KMS-11 (cell line): ENCODE measurements around the gene LRRC38.
"Not testable (repeated sequence)": the region's sequence is repeated elsewhere in the genome, so short reads cannot be mapped to it uniquely, and the experiment has no call there.

Experiments
- H2AFZ ChIP-seq: fragments of 200-600 bp; sonication (generic); 2 replicates; pipeline ENCODE4 v1.6.1; 2016; ENCODE audit warnings: antibody characterized with exemption, mixed run types, low read depth
- H3K27ac ChIP-seq: fragments of 200-600 bp; sonication (generic); 2 replicates; pipeline ENCODE4 v1.6.1; 2016; ENCODE audit warnings: mild to moderate bottlenecking, mixed run types
- H3K27me3 ChIP-seq: fragments of 200-600 bp; sonication (generic); 2 replicates; pipeline ENCODE4 v1.6.1; 2017; ENCODE audit warnings: mild to moderate bottlenecking, low read depth, mixed run types, moderate library complexity; ENCODE audit not compliant: insufficient read depth
- H3K36me3 ChIP-seq: fragments of 200-600 bp; sonication (generic); 2 replicates; pipeline ENCODE4 v1.6.1; 2017; ENCODE audit warnings: mild to moderate bottlenecking, mixed run types; ENCODE audit not compliant: insufficient read depth
- H3K4me1 ChIP-seq: fragments of 200-600 bp; sonication (generic); 2 replicates; pipeline ENCODE4 v1.6.1; 2016; ENCODE audit warnings: mild to moderate bottlenecking, low read depth, mixed run types; ENCODE audit not compliant: poor library complexity, severe bottlenecking
- H3K4me2 ChIP-seq: fragments of 200-600 bp; sonication (generic); 2 replicates; pipeline ENCODE4 v1.7.0; 2016; ENCODE audit warnings: mild to moderate bottlenecking, mixed run types
- H3K4me3 ChIP-seq: fragments of 200-600 bp; sonication (generic); IDR thresholded peaks from 2 replicates; pipeline ENCODE4 v1.6.1; 2017; ENCODE audit warnings: low read depth, low read length, mixed read lengths; ENCODE audit not compliant: insufficient read depth
- H3K79me2 ChIP-seq: fragments of 200-600 bp; sonication (generic); 2 replicates; pipeline ENCODE4 v1.6.1; 2016; ENCODE audit warnings: low read depth, mixed run types; ENCODE audit not compliant: insufficient read depth
- H3K9ac ChIP-seq: fragments of 200-600 bp; sonication (generic); 2 replicates; pipeline ENCODE4 v1.6.1; 2016; ENCODE audit warnings: mild to moderate bottlenecking, mixed run types
- H4K20me1 ChIP-seq: fragments of 200-600 bp; sonication (generic); 2 replicates; pipeline ENCODE4 v1.6.1; 2016; ENCODE audit warnings: mild to moderate bottlenecking, mixed run types; ENCODE audit not compliant: insufficient read depth
- CTCF ChIP-seq: fragments of 200-600 bp; sonication (generic); conservative IDR thresholded peaks from 2 replicates; pipeline ENCODE4 v1.6.1; 2017; ENCODE audit warnings: low read depth, mild to moderate bottlenecking, antibody characterized with exemption, low read length, moderate library complexity, mixed read lengths

Gene LRRC38

DNA sequence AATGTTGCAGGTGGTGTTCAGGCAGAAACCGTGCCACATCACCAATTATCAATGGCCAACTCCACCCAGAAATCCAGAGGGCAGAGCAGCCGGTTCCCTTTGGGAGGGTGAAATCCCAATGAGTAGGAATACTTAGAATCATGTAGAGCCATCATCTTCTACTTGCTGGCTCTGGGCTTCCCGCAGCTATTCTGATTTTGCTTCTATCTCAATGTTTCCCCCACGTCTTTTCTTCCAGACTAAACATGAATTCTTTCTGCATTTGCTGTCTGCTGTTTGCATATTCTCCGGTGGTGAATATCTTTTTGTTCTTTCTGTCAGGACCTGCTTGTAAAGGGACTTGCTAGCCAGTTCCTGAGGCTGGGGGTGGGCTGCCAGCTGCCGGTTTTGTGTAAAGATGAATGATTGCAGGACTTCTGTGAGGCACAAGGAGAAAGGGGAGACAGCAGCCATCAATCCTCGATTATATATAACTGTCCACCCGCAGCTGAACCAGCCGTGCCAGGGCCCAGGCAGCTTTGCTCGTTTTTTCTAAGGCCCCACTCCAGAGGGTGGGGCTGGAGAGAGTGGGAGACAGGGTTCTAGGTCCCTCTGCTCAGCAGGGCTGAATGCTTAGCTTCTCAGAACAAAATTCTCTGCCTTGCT is 70.3 kb downstream of the LRRC38 start:
- Histone ChIP-seq H3K36me3 (no peaks in the 10 kb centered on the region), H4K20me1 (no peaks in the 10 kb centered on the region), H3K9ac (no peak overlapping the region), H3K4me2 (no peak overlapping the region), H2AFZ (no peak overlapping the region), H3K4me3 (no peak overlapping the region), H3K27me3 (no peaks in the 10 kb centered on the region; the same call in 1 of the 2 replicates), H3K27ac (no peak overlapping the region), H3K4me1 (no peaks in the 10 kb centered on the region), H3K79me2 (no peaks in the 10 kb centered on the region)
- no peak for TF ChIP-seq CTCF

- not testable (repeated sequence) for H3K4me1 ChIP-seq, H3K36me3 ChIP-seq, H3K27me3 ChIP-seq, H3K9ac ChIP-seq, H3K4me3 ChIP-seq, H4K20me1 ChIP-seq, H3K27ac ChIP-seq, H3K79me2 ChIP-seq, H2AFZ ChIP-seq, H3K4me2 ChIP-seq
Observed at GRCh38 chr1:13439104-13439783, 74.6 kb downstream of the LRRC38 start.

GRCh38 chr1:13435458-13435857 is 78.3 kb downstream of the LRRC38 start:
- H3K27ac ChIP-seq = no peak overlapping the region
- no peak overlapping the region for H2AFZ ChIP-seq
- H3K79me2 ChIP-seq = no peaks in the 10 kb centered on the region
- no peaks in the 10 kb centered on the region for H3K4me1 ChIP-seq
- no peaks in the 10 kb centered on the region for H3K36me3 ChIP-seq
- H3K4me2 ChIP-seq = no peak overlapping the region
- no peak overlapping the region for H3K4me3 ChIP-seq
- H3K27me3 ChIP-seq = peaks cover 2% of the 10 kb centered on the region; the same call in 1 of the 2 replicates
- H3K9ac ChIP-seq = no peak overlapping the region
- no peak for TF ChIP-seq CTCF
- H4K20me1 ChIP-seq = no peaks in the 10 kb centered on the region

- H4K20me1 ChIP-seq, H3K9ac ChIP-seq, H3K4me2 ChIP-seq, H3K4me1 ChIP-seq, H3K4me3 ChIP-seq, H3K36me3 ChIP-seq, H3K79me2 ChIP-seq, H3K27ac ChIP-seq, H2AFZ ChIP-seq, H3K27me3 ChIP-seq: not testable (repeated sequence)
Observed at GRCh38 chr1:13433694-13434358, 80.0 kb downstream of the LRRC38 start.

GRCh38 chr1:13432251-13432650 is 81.6 kb downstream of the LRRC38 start:
- H3K27ac ChIP-seq = no peak overlapping the region
- no peaks in the 10 kb centered on the region for H3K4me1 ChIP-seq
- H3K4me3 ChIP-seq = no peak overlapping the region
- H3K9ac ChIP-seq = no peak overlapping the region
- H4K20me1 ChIP-seq = no peaks in the 10 kb centered on the region
- no peaks in the 10 kb centered on the region for H3K79me2 ChIP-seq
- 0 out of 2 replicates have a peak, but pooled peaks cover 2% of the 10 kb centered on the region for H3K27me3 ChIP-seq
- no peaks in the 10 kb centered on the region for H3K36me3 ChIP-seq
- H3K4me2 ChIP-seq = no peak overlapping the region
- no peak overlapping the region for H2AFZ ChIP-seq
- TF ChIP-seq CTCF = no peak
